ENCODE data around the gene WDR74.

DNA sequence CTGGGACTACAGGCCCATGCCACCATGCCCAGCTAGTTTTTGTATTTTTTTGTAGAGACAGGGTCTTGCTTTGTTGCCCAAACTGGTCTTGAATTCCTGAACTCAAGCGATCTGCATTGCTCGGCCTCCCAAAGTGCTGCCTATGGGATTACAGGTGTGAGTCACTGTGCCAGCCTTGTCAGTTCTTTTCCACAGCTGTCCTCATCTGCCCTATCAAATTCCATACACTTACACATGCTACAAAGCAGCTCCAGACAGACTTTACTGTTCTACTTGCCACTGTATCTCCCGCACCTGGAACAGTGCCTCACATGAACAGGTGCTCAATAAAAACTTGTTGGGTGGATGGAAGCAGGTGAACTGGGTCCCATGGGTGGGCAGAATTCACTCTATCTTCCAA lies 15.7 kb downstream of the WDR74 start:
- TF ChIP-seq POLR2A (IDR thresholded peaks at IDR 0.05) (no peak), EP300 (IDR thresholded peaks at IDR 0.05) (no peak), POLR2AphosphoS5 (IDR thresholded peaks at IDR 0.05) (no peak)
- TF ChIP-seq, protein P1, sequence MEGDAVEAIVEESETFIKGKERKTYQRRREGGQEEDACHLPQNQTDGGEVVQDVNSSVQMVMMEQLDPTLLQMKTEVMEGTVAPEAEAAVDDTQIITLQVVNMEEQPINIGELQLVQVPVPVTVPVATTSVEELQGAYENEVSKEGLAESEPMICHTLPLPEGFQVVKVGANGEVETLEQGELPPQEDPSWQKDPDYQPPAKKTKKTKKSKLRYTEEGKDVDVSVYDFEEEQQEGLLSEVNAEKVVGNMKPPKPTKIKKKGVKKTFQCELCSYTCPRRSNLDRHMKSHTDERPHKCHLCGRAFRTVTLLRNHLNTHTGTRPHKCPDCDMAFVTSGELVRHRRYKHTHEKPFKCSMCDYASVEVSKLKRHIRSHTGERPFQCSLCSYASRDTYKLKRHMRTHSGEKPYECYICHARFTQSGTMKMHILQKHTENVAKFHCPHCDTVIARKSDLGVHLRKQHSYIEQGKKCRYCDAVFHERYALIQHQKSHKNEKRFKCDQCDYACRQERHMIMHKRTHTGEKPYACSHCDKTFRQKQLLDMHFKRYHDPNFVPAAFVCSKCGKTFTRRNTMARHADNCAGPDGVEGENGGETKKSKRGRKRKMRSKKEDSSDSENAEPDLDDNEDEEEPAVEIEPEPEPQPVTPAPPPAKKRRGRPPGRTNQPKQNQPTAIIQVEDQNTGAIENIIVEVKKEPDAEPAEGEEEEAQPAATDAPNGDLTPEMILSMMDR (IDR thresholded peaks at IDR 0.05) = no peak

All from upper lobe of left lung (tissue), 4 donors.